Heart left ventricle (tissue), 16 donors: ENCODE data around the gene CA9. TPM values are rescaled to one million over a fixed set of nuclear protein-coding genes. Genes with fewer than 3 reads are reported as not detected.

Experiments used
- ATAC-seq, 4 donors: fragments of 200-7000 bp; cut with Tn5 transposase; one replicate each; pipeline ENCODE4 v1.9.1; 2020 to 2022; ENCODE audit warnings: moderate library complexity in 4 of 4, mild to moderate bottlenecking in 3 of 4, moderate number of reproducible peaks in 1 of 4
- DNase-seq, 5 donors: peaks; one replicate each; pipeline ENCODE4 v3.0.0-alpha.2; 2020
- H3K27ac ChIP-seq, 12 donors: fragments of 200-600 bp; sonication (generic) in 4 of 12; one replicate each; pipeline versions ENCODE4 v1.5.0 to v1.8.0; 2016 to 2022; ENCODE audit warnings: mild to moderate bottlenecking in 2 of 12
- H3K27me3 ChIP-seq, 9 donors: fragments of 200-600 bp; sonication (generic) in 2 of 9; one replicate each; pipeline versions ENCODE4 v1.5.1 to v1.8.0; 2016 to 2022; ENCODE audit warnings: mild to moderate bottlenecking in 3 of 9
- H3K36me3 ChIP-seq, 9 donors: fragments of 200-600 bp; sonication (generic) in 2 of 9; one replicate each; pipeline versions ENCODE4 v1.5.0 to v1.8.0; 2018 to 2022; ENCODE audit warnings: mild to moderate bottlenecking in 2 of 9
- H3K4me1 ChIP-seq, 12 donors: fragments of 200-600 bp; sonication (generic) in 4 of 12; one replicate each; pipeline versions ENCODE4 v1.5.0 to v1.8.0; 2016 to 2022; ENCODE audit warnings: mild to moderate bottlenecking in 3 of 12
- H3K4me3 ChIP-seq, 12 donors: fragments of 200-600 bp; sonication (generic) in 4 of 12; one replicate each; pipeline versions ENCODE4 v1.5.0 to v1.8.0; 2017 to 2022; ENCODE audit warnings: mild to moderate bottlenecking in 9 of 12, moderate library complexity in 4 of 12
- H3K9me3 ChIP-seq, 12 donors: fragments of 200-600 bp; sonication (generic) in 4 of 12; one replicate each; pipeline versions ENCODE4 v1.5.0 to v1.8.0; 2016 to 2022; ENCODE audit warnings: mild to moderate bottlenecking in 1 of 12
- POLR2A ChIP-seq, 2 donors: fragments of 450-650 bp; IDR thresholded peaks; one replicate each; pipeline ENCODE4 v1.6.1; 2017; ENCODE audit warnings: antibody characterized with exemption in 2 of 2, mild to moderate bottlenecking in 2 of 2, moderate library complexity in 2 of 2
- WGBS, 4 donors: extraction: QIAGEN DNeasy Blood & Tissue Kit in 2 of 4; methylation state at CpG; one replicate each; pipeline versions ENCODE4 v1.1.5 to v1.1.7; 2013 to 2018; 5-methylcytosine and 5-hydroxymethylcytosine counted together
- intact Hi-C, 10 donors: fragments of 100-400 bp; cut with DNase I; formaldehyde crosslinking; loops; one replicate each; pipeline versions ENCODE4 v1.11.1 to v1.14.2; 2022
- polyA plus RNA-seq, 2 donors: library from polyadenylated mRNA; stranded (reverse); fragments of 200-250 nt; gene quantifications; one replicate each; pipeline ENCODE4 v1.2.3, GENCODE V29; 2013
- total RNA-seq, 9 donors: library from RNA; depleted of rRNA in 2 of 9; stranded (reverse); fragments of >200 nt in 2 of 9; fragmentation: NEBNext Ultra II Directional in 3 of 9; extraction: Animal tissue kit (Norgen Biotek cat#: 25700) in 3 of 9; gene quantifications; one replicate each; pipeline versions ENCODE4 v1.1.0 to v1.2.4, GENCODE V29; 2016 to 2023
- TF ChIP-seq, protein P1 (sequence below), 12 donors: fragments of 200-600 bp; sonication (generic) in 4 of 12; IDR thresholded peaks; one replicate each; pipeline versions ENCODE4 v1.5.0 to v1.8.0; 2018 to 2022; ENCODE audit warnings: antibody characterized with exemption in 12 of 12, mild to moderate bottlenecking in 5 of 12
- donor health status: ischemic (EF 13 %, LVEDD 7.1; RV severe dilation, severe dysfunction).
- donor health status: healthy with polysubstance abuse.
- donor health status: DM: no; HTN: yes; CAD: no.
- donor health status: DM: no; HTN: no; CAD: no.
- donor health status: ischemic (EF 25% LVEDD 6.9; RV normal size, moderate dysfunction).
- donor health status: ischemic (EF 25% LVEDD 5.7; RV mildly dilated, moderate dysfunction).
- donor health status: healthy.
- donor health status: DM: yes; HTN: yes; CAD: no.
- donor health status: ischemic (EF 35%, LVEDD 5.7; RV mildly dilated, moderate dysfunction).
- donor health status: nonischemic (EF 11% LVEDD 7.7; RV severe dilation, severe dysfunction).
- donor health status: DM: yes; HTN: yes; CAD: no.
- donor health status: PGD.
- donor health status: ischemic (EF 29% LVEDD 5.4; RV normal size, mild dysfunction).
- donor health status: nonischemic (EF 23%, LVEDD 6.1; RV moderate dilation, normal function).

Gene CA9
- total and polyA plus RNA-seq, 11 donors: 0.23 to 13.9 (median 0.54) TPM; not detected in 6

DNA sequence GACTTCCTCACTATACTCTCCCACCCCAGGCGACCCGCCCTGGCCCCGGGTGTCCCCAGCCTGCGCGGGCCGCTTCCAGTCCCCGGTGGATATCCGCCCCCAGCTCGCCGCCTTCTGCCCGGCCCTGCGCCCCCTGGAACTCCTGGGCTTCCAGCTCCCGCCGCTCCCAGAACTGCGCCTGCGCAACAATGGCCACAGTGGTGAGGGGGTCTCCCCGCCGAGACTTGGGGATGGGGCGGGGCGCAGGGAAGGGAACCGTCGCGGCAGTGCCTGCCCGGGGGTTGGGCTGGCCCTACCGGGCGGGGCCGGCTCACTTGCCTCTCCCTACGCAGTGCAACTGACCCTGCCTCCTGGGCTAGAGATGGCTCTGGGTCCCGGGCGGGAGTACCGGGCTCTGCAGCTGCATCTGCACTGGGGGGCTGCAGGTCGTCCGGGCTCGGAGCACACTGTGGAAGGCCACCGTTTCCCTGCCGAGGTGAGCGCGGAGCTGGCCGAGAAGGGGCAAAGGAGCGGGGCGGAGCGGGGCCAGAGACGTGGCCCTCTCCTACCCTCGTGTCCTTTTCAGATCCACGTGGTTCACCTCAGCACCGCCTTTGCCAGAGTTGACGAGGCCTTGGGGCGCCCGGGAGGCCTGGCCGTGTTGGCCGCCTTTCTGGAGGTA, 2.1 kb downstream of the CA9 start:
- Histone ChIP-seq H3K9me3 (no peaks in the 10 kb centered on the region), H3K36me3 (no peaks in the 10 kb centered on the region), H3K4me1 (peaks cover 0 to 21% (median 11%) of the 10 kb centered on the region in 12 donors), H3K27ac (no peak overlapping the region), H3K4me3 (peak overlapping the region; percentile 27 to 65 (median 58)), H3K27me3 (peaks cover 0 to 8% (median 0%) of the 10 kb centered on the region in 9 donors)
- intact Hi-C loops: loop anchor here in 1 of 10 donors (5.0 kb wide), 1 partner anchor 36 kb away; no protein-coding TSS in a partner anchor
- ATAC-seq (peak in 3 of 4 donors; percentile 39 to 55 (median 47)), DNase-seq (peak in 3 of 5 donors; percentile 59 to 78 (median 60))
- no peak for TF ChIP-seq POLR2A (IDR thresholded peaks at IDR 0.05)
- TF ChIP-seq, protein P1, sequence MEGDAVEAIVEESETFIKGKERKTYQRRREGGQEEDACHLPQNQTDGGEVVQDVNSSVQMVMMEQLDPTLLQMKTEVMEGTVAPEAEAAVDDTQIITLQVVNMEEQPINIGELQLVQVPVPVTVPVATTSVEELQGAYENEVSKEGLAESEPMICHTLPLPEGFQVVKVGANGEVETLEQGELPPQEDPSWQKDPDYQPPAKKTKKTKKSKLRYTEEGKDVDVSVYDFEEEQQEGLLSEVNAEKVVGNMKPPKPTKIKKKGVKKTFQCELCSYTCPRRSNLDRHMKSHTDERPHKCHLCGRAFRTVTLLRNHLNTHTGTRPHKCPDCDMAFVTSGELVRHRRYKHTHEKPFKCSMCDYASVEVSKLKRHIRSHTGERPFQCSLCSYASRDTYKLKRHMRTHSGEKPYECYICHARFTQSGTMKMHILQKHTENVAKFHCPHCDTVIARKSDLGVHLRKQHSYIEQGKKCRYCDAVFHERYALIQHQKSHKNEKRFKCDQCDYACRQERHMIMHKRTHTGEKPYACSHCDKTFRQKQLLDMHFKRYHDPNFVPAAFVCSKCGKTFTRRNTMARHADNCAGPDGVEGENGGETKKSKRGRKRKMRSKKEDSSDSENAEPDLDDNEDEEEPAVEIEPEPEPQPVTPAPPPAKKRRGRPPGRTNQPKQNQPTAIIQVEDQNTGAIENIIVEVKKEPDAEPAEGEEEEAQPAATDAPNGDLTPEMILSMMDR (IDR thresholded peaks at IDR 0.05): peak in 2 of 12 donors; percentile 16 to 17
- WGBS, 4 donors: 3 to 7% (median 5%) methylated on average over 38 to 51 of the region's 51 CpGs

DNA sequence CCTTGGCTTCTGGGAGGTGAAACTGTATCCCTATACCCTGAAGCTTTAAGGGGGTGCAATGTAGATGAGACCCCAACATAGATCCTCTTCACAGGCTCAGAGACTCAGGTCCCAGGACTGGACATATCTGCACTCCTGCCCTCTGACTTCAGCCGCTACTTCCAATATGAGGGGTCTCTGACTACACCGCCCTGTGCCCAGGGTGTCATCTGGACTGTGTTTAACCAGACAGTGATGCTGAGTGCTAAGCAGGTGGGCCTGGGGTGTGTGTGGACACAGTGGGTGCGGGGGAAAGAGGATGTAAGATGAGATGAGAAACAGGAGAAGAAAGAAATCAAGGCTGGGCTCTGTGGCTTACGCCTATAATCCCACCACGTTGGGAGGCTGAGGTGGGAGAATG, 5.4 kb downstream of the CA9 start:
- DNase-seq (no peak), ATAC-seq (no peak)
- intact Hi-C loops: loop anchor here in 1 of 10 donors (5.0 kb wide), 1 partner anchor 33 kb away; no protein-coding TSS in a partner anchor
- no peaks in the 10 kb centered on the region for H3K9me3 ChIP-seq
- peaks cover 0 to 18% (median 10%) of the 10 kb centered on the region in 12 donors for H3K4me1 ChIP-seq
- WGBS, 4 donors: 92 to 97% (median 93%) methylated on average over 5 of the region's 5 CpGs
- no peak overlapping the region for H3K4me3 ChIP-seq
- H3K27ac ChIP-seq: peak overlapping the region in 1 of 12 donors; percentile 98
- no peak for TF ChIP-seq POLR2A (IDR thresholded peaks at IDR 0.05)
- TF ChIP-seq, protein P1 (IDR thresholded peaks at IDR 0.05): no peak
- H3K27me3 ChIP-seq: peaks cover 0 to 8% (median 0%) of the 10 kb centered on the region in 9 donors
- H3K36me3 ChIP-seq: peaks cover 0 to 26% (median 21%) of the 10 kb centered on the region in 9 donors

DNA sequence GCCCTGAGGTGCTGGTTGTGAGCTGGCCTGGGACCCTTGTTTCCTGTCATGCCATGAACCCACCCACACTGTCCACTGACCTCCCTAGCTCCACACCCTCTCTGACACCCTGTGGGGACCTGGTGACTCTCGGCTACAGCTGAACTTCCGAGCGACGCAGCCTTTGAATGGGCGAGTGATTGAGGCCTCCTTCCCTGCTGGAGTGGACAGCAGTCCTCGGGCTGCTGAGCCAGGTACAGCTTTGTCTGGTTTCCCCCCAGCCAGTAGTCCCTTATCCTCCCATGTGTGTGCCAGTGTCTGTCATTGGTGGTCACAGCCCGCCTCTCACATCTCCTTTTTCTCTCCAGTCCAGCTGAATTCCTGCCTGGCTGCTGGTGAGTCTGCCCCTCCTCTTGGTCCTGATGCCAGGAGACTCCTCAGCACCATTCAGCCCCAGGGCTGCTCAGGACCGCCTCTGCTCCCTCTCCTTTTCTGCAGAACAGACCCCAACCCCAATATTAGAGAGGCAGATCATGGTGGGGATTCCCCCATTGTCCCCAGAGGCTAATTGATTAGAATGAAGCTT, 6.1 kb downstream of the CA9 start:
- H3K9me3 ChIP-seq: no peaks in the 10 kb centered on the region
- no peak overlapping the region for H3K4me3 ChIP-seq
- 83 to 95% (median 88%) methylated on average over 8 of the region's 8 CpGs for WGBS, 4 donors
- H3K4me1 ChIP-seq: peaks cover 0 to 20% (median 11%) of the 10 kb centered on the region in 12 donors
- TF ChIP-seq, protein P1 (IDR thresholded peaks at IDR 0.05): no peak
- TF ChIP-seq POLR2A (IDR thresholded peaks at IDR 0.05): no peak
- DNase-seq: no peak
- peak overlapping the region in 1 of 12 donors; percentile 98 for H3K27ac ChIP-seq
- H3K27me3 ChIP-seq: peaks cover 0 to 8% (median 0%) of the 10 kb centered on the region in 9 donors
- intact Hi-C loops: loop anchor here in 1 of 10 donors (5.0 kb wide), 1 partner anchor 32 kb away; no protein-coding TSS in a partner anchor
- peaks cover 0 to 34% (median 29%) of the 10 kb centered on the region in 9 donors for H3K36me3 ChIP-seq
- no peak for ATAC-seq
